ENCODE measurements around the gene MRPS6.

- TF ChIP-seq CTCF (conservative IDR thresholded peaks at IDR 0.05; ENCODE audit: low read depth, low read length) = no peak
- TF ChIP-seq EZH2 (IDR thresholded peaks at IDR 0.05; ENCODE audit: borderline replicate concordance, low read depth, low read length, poor library complexity, severe bottlenecking) = no peak
Observed at GRCh38 chr21:34042735-34043134, 30.6 kb upstream of the MRPS6 start.
